Stimulated activated CD4-positive, alpha-beta T cell treated with anti-CD3 and anti-CD28 coated beads, Interleukin-1b, Interleukin-23, amount 100 ng/mL, for 4 hours (primary cell): ENCODE data around the gene NIPSNAP2.
"Not testable (repeated sequence)": the region's sequence is repeated elsewhere in the genome, so short reads cannot be mapped to it uniquely, and the experiment has no call there.

Experiments
- DNase-seq, 2 donors: peaks; one replicate each; pipeline ENCODE4 v3.0.0-alpha.2; 2020; ENCODE audit warnings: low read depth in 2 of 2

The NIPSNAP2 gene

DNA sequence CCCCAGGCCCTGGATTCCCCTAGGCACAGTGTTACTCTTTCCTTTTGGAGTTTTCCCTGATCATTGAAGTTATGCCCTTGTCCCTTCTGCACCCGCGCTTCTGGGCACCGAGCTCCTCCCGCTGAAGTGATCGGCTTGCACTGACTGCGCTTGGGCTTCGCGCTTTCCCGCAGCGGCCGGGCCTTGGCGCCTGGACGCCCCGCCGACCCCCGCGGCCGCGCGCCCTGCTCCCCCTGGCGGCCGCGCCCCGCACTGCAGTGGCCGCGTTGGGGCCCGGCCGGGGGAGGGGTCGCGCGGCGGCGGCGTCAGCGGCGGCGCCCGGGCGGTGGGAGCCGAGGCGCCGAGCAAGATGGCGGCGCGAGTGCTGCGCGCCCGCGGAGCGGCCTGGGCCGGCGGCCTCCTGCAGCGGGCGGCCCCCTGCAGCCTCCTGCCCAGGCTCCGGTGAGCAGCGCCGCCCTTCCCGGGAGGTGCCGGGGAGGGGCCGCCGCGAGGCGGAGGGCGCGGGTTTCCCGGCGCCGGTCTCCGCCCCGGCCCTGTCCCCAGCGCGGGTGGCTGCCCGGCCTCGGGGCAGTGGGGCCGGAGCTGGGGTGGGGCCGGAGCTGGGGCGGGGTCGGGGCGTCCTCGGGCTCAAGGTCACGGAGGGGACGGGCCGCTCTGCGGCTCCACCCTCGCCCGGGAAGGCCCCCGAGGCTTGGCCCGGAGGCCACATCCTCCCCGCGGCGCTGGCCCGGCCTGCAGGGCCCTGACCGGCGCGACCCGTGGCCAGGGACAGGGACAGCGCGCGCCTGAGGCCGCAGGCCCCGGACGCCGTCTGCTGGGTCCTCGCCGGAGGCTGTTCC, at the start of gene NIPSNAP2:
TSS of gene NIPSNAP2 (plus strand) at position 325 of the 839 bp plus-strand sequence. CDS start at position 350, 25 bp downstream.
- DNase-seq: peak; percentile 43 to 65

DNA sequence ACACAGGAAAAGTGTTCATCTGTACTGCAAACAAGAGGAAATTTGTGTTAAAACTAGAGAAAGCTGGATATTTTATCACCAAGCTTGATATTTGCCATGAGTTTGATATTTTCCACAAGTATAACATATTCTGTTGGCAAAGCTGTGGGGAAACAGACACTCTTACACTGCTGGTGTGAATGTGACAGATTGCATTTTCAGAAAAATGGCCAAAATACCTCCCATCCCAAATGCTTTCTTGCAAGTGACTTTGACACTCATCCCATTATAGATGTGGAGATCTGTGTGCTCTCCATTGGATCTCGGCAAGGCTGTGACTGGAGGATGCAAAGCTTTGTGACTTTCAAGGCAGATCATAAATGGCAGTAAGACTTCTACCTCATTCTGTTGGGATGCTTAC, 46.6 kb upstream of the NIPSNAP2 start:
- DNase-seq: no peak

DNA sequence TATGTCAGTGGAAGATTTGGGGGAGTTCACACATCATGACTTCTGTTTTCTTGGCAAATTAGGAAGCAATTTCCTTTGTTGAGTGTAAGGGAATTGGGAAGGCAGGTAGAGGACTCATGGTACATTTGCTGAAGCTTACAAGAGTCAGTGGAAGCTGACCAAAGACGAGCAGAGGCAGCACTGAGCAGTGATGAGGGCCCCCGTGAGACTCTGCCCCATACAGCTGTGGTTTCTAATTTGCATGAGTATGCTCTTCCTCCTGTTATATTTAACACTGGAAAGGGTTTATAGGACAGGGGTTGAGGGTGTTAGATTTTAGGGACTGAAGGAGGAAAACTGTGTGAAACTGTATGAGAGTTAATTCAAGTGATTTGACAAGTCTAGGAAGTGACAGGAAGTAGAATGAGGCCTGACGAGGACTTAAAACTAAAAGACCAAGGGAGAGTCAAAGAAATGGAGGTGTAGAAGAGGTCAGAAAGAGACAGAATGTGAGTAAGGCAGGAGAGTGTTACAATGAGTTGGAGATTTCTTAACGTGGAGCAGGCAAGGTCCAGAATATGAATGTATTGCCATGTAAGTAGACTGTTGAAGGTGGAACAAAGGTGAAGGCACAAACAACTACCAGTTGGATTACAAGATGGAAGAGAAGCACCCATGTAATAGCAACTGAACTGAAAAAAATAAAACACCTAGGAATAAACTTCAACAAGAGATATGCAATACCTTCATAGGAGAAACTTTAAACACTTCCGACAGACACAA, 36.2 kb upstream of the NIPSNAP2 start:
- DNase-seq: no peak

DNA sequence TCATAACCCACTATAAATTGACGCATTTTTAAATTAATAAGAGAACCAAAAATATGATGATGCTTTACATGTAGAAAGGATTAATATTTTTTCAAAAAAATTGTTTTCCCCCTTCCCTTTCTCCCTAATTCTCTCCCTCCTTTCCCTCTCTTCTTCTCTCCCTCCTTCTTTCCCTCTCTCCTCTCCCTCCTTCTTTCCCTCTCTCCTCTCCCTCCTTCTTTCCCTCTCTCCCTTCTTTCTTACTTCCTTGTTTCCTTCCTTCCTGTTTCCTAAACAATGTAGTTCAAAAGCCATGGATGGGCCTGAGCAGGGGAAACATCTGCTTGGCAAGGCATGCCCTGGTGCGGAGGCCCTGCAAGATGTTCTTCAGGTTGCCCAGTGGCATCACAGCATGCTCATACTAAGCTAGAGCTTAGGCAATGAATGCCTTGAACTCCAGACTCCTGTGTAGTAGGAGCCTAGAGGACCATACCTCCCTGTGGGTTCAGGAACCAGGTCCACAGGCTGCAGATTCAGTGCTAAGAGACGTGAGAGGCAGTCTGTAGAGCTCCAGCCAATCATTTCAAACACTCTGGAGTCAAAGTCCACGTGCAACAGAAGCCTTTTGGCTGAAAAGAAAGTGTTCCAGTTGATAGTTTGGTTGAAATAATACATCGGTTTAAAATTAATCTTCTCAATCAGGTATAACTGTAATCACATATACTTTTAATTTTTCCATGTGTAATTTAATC, 32.8 kb upstream of the NIPSNAP2 start:
- DNase-seq: no peak

GRCh38 chr7:55939514-55940123, 24.8 kb upstream of the NIPSNAP2 start:
- no peak for DNase-seq

GRCh38 chr7:55946545-55946944, 17.8 kb upstream of the NIPSNAP2 start:
- DNase-seq: no peak

- DNase-seq: peak; percentile 84 to 87
Measured at GRCh38 chr7:55951637-55952351, 12.6 kb upstream of the NIPSNAP2 start, which contains the start of gene MRPS17. TSS of gene MRPS17 (plus strand) at chr7:55951877. CDS start at chr7:55953196, 1,319 bp downstream.

DNA sequence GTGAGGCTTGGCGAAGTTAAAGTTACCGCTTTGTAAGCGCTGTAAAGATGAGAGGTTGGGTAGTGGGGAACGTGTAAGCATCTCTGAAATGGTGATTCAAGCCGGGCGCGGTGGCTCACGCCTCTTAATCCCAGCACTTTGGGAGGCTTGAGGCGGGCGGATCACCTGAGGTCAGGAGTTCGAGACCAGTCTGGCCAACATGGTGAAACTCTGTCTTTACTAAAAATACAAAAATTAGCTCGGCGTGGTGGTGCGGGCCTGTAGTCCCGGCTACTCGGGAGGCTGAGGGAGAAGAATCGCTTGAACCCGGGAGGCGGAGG, 12.1 kb upstream of the NIPSNAP2 start:
- DNase-seq: not testable (repeated sequence)

DNA sequence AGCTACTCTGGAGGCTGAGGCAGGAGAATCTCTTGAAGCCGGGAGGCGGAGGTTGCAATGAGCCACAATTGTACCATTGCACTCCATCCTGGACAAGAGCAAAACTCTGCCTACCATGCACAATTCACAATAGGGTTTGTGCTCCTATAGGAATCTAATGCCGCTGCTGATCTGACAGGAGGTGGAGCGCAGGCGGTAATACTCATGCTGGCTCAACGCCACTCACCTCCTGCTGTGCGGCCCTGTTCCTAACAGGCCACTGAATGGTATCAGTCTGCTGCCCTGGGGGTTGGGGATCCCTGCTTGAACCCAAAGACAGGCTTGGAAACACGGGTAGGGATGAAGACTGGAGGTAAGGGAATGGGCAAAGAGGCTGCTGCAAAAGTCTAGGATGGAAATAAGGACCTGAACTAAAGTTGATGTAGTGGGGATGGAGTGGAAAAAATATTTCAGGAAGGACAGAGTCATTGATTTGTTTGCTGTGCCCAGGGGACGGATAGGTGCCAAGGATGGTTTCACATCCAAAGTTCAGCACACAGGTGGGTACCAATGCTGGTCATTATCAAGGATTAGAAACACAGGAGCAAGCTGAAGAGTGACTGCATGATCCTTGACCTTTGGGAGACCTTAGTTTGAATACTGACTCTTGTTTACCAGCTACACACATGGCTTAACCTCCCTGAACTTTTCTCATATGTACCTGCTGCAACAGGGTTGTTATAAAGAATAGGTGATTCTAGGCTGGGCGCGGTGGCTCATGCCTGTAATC, 10.5 kb upstream of the NIPSNAP2 start:
- no peak for DNase-seq

DNA sequence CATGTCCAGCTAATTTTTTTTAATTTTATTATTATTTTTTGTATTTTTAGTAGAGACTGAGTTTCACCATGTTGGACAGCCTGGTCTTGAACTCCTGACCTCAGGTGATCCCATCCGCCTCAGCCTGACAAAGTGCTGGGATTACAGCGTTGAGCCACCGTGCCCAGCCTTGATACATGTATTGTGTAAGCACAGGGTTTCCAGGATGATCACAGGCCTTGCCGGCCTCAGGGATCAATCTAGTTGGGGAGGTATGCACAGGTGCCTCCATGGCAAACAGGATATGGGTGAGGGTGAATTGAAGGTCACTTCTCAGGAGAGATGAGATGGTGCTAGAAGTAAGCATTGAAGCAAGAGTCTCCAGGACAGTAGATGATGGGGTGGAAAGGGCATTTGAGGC, 7.2 kb upstream of the NIPSNAP2 start:
- no peak for DNase-seq

DNA sequence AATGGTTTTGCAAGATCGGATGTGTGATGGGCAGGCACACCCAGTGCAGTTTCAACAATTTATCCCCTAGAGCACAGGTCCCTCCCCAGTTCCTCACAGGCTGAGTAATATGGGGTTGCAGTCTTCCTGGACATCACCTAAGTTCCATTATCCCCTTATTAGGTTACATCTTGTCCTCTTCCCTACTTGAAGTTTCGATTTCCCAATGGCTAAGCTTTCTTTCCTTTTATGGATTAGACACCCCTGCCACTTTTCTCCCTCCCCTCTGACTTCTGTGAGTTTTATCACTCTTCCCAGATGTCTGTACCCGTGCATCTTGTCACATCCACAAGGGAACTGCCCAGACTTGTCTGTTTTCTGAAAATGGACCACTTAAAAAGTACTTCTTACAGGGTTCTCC, 2.4 kb upstream of the NIPSNAP2 start:
- no peak for DNase-seq

DNA sequence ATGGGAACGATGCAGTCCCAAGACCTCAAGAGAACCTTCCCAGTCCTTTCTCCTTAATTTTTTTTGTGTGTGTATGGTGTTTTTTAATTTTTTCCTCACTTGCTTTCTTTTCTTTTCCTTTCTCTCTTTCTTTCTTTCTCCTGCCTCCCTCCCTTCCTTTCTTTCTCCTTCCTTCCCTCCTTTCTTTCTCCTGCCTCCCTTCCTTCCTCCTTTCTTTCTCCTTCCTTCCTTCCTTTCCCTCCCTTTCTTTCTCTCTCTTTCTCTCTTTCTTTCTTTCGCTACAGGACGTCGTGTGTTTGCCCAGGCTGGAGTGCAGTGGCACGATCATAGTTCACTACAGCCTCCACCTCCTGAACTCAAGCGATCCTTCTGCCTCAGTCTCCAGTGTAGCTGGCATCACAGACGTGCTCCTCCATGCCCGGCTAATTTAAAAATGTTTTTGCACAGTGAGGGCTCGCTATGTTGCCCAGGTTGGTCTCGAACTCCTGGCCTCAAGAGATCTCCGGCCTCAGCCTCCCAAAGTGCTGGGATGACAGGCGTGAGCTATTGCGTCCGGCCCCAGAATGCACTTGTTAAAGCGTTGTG, 709 bp upstream of the NIPSNAP2 start:
- DNase-seq: no peak

DNA sequence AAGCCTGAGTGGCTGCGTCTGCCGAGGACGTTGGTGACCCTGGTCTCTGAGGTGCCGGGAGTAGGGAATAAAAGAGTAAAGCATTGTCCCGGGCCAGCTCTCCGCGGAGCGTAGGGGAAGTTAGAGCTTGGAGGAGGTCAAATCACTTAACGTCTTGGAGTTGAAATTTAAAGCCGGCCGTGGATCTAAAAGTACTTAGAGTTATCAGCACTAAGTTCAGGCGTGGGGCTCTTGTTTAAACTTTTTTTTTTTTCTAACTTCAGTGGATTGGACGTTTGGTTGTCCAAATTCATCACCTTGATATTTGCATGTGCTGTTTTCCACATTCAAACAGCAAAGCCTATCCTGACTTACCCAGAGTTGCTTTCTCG, 700 bp downstream of the NIPSNAP2 start:
- no peak for DNase-seq

DNA sequence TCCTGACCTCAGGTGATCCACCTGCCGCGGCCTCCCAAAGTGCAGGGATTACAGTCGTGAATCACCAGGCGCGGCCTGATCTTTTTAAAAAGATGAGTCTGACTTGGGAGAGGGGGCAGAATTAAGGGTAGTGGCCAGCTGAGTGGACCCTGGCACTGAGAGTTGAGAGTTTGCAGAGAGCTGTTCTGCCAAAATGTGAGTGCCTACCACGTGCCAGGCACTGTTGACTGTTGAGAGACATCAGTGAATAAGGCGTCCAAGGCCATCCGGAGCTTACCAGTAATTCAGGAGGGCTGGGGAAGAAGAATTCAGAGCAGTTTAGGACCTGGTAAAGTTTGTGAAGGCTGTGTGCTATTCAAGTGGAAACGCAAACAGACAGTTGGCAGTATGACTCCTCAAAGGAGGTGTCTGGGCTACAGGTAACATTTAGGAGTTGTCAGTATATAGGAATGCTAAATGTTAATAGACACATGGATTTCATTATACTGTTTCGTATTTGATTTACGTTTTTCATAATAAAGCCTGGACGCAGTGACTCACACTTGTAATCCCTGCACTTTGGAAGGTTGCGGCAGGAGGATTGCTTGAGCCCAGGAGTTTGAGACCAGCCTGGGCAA, 1.5 kb downstream of the NIPSNAP2 start:
- no peak for DNase-seq

DNA sequence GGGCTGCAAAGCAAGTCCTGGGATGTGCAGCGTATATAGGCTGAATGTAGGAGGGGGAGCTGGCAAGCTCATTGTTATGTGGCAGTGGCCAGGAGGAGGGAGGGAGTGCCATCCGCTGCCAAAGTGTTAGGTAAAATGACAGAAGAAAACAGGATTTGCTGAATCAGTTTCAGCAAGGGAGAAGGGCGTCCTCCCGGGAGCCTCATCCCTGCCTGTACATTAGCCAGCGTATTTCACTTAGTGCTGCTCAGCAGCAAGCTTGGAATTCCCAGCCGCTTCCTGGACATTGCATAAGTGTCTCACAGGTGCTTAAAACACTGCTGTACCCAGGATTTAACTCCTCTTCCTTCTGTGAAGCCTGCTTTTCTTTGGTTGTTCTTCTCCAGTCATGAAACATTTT, 2.5 kb downstream of the NIPSNAP2 start:
- no peak for DNase-seq

DNA sequence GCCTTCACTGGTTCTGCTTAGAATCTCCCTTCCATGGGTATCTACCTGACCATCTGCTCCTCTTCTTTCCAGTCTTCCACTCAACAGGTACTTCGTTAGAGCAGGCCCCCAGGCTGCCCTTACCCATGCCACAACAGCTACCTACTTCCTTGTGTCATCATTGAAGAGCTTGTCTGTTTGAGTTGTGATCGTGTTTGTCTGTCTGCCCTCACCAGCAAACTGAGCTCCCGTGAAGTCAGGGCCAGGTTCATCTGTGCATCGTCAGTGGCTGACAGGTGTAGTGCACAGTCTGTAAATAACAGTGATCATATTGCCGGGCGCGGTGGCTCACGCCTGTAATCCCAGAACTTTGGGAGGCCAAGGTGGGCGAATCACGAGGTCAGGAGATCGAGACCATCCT, 5.0 kb downstream of the NIPSNAP2 start:
- DNase-seq: no peak

DNA sequence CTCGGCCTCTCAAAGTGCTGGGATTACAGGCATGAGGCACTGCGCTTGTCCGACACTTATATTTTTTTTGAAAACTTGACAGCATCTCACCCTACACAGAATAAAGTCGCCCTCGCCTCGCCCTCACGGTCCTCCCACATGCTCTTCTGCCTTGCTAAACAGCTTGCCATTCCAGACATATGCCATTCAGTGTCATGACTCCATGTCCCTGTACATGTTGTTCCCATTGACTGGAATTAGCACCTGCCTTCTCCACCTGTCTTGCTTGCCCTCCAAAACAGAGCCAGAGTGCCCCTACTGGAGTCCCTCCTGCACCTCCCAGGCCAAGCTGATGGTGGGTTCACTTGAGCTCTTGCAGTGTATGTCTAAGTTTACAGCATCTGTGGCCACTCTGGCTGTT, 6.2 kb downstream of the NIPSNAP2 start:
- no peak for DNase-seq

GRCh38 chr7:55970978-55971377, 6.6 kb downstream of the NIPSNAP2 start:
- DNase-seq: no peak

- no peak for DNase-seq
Measured at GRCh38 chr7:55973747-55974250, 9.4 kb downstream of the NIPSNAP2 start.
